Stimulated activated CD4-positive, alpha-beta T cell treated with anti-CD3 and anti-CD28 coated beads, Interleukin-4, amount 100 ng/mL, for 24 hours (primary cell): ENCODE results near the gene MYL5.
"Not testable (repeated sequence)": the region's sequence is repeated elsewhere in the genome, so short reads cannot be mapped to it uniquely, and the experiment has no call there.

Experiments used
- DNase-seq: peaks from one replicate; pipeline ENCODE4 v3.0.0-alpha.2; 2020

The MYL5 gene

DNA sequence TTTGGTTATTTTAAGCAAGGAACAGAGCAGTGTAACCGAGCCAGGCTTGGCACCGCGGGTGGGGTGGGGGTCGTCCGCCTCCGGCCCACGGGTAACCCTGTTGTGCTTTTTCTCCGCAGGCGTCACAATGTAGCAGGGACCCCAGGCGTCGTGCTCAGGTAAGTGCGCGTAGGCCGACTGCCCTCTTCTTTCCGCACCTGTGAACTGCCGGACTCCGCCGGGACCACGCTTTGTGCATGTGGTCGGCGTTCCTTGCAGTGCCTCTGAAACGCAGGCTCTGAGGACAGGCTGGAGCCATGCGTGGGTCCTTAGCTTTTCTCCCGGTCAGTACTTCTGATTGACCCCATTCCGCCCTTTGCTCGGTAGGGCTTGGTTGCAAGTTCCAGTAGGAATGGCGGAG is 56.2 kb downstream of the MYL5 start:
- no peak for DNase-seq

DNA sequence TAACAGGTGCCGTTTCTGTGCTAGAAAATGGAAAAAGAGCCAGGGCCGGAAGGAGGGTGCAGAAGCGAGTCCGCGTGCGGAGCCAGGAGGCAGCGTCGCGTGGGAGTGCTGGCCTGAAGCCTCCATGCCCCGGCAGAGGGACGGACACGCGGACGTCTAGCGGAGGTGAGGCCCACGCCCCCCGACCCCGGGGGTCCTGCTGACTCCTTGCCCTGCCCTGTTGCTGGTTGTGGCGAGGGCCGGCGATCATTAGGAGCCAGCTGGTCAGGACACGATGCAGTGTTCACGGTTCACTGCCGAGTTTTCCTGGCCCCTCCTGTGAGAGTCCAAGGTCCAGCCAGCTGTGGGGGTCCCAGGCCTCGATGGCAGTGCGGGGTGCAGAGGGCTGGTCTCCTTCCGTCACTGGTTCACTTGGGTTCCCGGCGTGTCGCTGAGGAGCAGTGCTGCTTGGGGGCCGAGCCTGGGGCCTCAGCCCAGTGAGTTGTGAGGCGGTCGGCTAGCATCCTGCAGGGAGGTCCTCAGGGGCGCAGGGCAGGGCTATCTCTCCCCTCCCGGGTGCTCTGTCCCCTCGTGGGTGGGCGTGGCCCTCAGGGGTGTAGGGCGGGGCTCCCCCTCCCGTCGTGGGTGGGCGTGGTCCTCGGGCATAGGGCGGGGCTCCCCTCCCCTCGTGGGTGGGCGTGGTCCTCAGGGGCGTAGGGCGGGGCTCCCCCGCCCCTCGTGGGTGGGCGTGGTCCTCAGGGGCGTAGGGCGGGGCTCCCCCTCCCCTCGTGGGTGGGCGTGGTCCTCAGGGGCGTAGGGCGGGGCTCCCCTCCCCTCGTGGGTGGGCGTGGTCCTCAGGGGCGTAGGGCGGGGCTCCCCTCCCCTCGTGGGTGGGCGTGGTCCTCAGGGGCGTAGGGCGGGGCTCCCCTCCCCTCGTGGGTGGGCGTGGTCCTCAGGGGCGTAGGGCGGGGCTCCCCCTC is 56.9 kb downstream of the MYL5 start:
- DNase-seq: not testable (repeated sequence)
